ENCODE data around the gene SGCD.

The SGCD gene

GRCh38 chr5:156326718-156327259, at the start of gene SGCD:
Gene SGCD (plus strand): TSS chr5:156327164.
- DNase-seq (ENCODE audit: low spot score): peak; percentile 93

GRCh38 chr5:156277290-156277689, 49.7 kb upstream of the SGCD start:
- DNase-seq (ENCODE audit: low spot score): no peak

DNA sequence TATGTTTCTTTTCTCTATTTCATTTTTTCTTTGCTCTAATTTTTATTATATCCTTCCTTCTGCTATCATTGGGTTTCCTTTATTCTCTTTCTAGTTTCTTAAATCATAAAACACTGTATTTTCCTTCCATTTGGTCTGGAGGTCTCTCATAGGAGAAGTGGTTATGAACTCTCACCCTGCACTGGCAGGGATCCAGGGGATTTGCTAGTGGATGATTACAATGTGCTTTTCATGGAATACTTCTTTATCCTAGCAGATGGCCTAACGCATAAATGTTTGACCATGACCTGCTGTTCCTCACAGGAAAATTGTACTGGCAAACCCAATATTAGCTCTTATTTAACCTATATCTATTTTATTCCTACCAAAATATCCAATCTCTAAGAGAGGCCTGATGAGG, 31.5 kb upstream of the SGCD start:
- DNase-seq (ENCODE audit: low spot score): no peak

DNA sequence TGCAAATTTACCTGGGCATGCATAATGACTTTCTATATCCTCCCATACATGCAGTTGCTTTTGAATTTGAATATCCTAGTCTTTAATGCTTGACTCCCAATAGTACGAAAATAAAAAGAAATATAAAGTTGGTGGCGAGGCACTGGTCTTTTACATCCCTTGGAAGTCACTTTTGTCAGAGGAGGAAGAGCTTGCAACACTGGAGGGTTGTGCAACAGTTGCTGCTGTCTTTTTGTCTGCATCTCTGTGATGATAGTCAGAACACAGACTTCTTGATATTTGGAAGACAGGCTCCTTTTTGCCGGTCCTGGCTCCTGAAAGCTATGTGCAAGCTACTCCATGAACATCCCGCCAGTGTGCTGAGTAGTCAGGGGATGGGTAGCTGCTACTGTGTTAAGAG, 16.8 kb upstream of the SGCD start:
- DNase-seq (ENCODE audit: low spot score): no peak

DNA sequence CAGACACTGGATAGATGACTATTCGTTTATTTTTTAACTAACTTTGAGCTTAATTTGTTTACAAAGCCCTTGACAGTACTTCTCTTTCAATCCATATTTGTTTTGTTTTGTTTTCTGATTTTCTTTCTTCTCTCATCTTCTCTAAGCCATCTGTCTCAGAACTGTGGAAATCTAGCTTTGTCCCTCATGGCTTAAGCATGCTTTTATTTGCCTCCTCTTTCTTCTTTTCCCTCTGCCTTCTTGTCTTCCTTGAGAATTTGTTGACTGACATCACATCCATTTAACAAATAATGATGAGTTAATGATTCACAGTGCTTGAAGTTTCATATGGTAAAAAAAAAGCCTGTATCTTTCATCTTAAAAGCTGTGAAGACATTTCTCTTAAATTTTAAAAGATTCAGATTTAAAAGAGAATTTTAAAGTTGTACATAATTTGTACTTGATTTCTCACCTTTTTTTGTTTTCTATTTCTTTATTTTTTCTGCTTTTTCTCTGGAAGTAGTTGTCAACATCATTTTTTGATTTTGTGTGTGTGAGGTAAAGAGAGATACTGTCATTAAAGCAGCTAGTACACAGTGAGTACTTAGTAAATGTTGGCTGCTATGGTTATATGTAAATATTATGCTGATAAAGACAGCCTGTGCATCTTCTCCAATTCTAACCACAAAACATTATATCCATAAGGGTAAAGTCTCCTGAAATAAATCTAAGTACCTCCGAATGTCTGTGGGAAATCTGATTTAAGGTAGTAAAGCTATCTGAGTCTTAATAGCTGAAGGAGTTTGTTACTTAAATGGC, 13.9 kb upstream of the SGCD start:
- DNase-seq (ENCODE audit: low spot score): no peak

DNA sequence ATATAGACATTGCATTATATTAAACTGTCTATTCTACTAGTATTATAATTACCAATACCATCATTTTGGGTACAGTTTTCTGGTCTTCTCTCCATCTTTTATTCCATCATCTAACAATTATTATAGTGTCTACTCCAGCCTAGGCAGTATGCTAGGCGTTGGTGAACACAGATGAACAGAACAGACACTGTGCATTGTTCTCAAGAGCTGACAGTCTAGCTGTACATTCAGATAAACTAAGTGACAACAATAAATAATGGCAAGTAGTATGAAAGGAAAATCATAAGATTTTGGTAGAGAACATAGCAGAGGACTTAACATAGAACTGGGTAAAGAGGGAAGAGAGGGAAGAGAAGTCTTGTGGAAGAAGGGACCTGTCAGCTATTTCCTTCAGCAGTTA, 12.5 kb upstream of the SGCD start:
- no peak for DNase-seq (ENCODE audit: low spot score)

DNA sequence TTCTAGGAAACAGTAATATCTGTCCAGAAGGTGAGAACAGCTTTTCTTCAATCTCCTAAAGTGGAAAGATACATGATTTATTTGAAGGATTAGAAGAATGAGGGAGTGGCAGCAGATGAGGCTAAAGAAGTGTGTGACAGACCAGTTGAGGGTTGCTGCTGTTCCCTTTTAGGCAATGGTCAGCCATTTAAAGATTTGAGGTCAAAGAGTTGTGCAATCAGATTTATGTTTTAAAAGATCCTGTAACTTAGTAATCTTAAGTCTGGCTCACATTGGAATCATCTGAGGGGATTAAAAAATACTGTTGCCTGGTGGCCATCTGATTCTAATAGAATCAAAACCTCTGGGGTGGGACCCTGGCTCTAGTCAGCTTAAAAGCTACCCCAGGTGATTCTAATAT, 4.3 kb upstream of the SGCD start:
- no peak for DNase-seq (ENCODE audit: low spot score)

- peak; percentile 17 for DNase-seq (ENCODE audit: low spot score)
These were observed 332 bp downstream of the SGCD start for GRCh38 chr5:156327296-156327695.

GRCh38 chr5:156328161-156328560, 1.2 kb downstream of the SGCD start:
- peak; percentile 25 for DNase-seq (ENCODE audit: low spot score)

DNA sequence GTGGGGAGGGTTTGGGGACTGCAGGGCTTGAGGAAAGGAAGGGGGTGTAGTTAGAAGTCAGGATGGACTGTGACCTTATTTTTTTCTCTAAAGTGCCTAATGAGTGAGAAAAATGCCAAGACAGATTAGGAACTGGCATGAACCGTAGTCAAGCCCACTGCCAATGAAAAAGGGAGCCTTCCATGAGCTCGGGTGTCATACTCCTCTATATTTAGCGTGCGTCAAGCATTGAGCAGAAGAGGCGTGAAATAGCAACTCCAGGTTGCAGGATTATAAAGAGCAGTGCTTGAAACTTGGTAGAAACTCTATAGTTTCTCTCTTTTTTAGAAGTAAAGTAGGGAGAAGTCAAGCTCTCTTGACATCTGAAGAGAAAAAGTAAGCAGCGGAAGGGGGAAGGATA, 1.8 kb downstream of the SGCD start:
- peak; percentile 10 for DNase-seq (ENCODE audit: low spot score)

DNA sequence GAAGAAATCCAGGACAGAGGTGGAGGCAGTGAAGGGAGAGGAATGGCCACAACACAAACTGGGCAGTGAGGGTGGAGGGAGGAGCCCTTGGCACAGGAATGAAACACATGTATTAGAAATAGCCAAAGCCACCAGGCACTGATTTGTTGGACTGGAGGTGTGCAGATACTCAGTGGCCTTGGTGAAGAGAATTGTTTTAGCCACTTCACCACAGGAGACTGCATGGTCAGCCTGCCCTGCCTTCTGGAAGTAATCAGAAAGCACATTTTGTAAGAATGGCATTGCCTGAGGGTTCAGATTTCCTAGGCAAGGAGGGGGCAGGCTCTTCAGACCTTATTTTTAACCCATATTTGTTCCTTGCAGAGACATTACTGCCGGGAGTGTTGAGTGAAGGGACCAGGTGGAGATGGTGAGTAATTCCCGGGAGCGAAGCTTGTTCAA, 2.2 kb downstream of the SGCD start:
- DNase-seq (ENCODE audit: low spot score): peak; percentile 13

- DNase-seq (ENCODE audit: low spot score): peak; percentile 18
These were observed 3.3 kb downstream of the SGCD start for GRCh38 chr5:156330141-156330870.

GRCh38 chr5:156331181-156331580, 4.2 kb downstream of the SGCD start:
- no peak for DNase-seq (ENCODE audit: low spot score)

DNA sequence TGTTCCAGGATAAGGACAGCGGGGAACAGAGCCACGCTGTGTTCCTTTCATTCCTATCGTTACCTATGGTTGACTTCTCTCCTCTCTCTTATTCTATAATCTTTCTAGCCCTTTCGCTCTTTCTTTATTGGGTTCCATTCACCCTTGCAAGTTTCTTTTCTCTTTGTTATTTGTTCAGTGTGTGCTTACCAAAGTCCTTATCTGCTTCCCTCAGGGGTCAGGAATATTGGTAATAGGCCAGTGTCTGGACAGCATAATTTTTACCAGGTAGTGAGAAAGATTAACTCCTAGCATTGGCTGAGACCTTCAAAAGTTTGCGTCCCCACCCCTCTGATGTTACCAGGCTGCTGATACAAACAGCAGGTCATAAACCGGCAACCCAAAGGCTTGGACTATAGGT, 4.9 kb downstream of the SGCD start:
- DNase-seq (ENCODE audit: low spot score): no peak

DNA sequence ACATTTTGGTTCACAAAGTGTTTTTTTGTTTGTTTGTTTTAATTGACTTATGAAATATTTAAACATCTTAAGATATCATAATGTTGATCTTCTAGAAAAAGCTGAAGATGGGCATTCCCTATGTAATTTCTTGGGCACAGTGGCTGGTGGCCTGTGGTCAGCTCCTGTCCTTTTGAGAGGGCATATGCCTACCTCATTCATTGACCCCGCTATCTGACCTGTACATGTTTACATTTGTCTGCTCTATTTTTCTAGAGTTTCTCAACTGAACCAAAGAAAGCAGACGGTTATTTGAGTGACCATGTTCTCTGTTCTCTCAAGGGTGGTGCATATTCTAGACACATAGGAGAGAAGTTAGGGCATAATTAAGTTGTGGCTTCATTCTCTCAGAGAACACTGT, 5.3 kb downstream of the SGCD start:
- DNase-seq (ENCODE audit: low spot score): no peak

GRCh38 chr5:156339139-156339841, 12.3 kb downstream of the SGCD start:
- DNase-seq (ENCODE audit: low spot score): no peak

GRCh38 chr5:156340893-156341292, 13.9 kb downstream of the SGCD start:
- peak; percentile 12 for DNase-seq (ENCODE audit: low spot score)

GRCh38 chr5:156350256-156350655, 23.3 kb downstream of the SGCD start:
- no peak for DNase-seq (ENCODE audit: low spot score)

GRCh38 chr5:156351423-156351822, 24.5 kb downstream of the SGCD start:
- DNase-seq (ENCODE audit: low spot score): no peak

DNA sequence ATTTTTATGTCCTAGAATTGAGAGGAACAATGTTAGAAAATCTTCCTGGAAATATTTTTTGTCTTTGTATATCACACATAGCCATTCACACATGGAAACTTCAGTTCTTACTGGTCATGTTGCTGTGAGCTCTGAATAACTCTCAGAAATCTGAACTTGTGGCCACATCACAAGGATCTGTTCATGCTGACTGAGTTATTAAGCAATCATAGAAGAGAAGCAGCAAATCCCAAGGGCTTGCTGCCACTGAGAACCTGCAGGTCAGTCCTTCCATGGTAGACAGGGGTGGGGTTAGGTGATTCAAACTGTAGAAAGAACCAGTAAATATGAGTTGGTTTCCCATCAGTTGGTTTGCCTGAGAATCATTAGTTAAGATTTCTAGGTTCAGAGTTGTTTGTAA, 27.6 kb downstream of the SGCD start:
- DNase-seq (ENCODE audit: low spot score): no peak

GRCh38 chr5:156356238-156356637, 29.3 kb downstream of the SGCD start:
- no peak for DNase-seq (ENCODE audit: low spot score)

GRCh38 chr5:156359476-156359875, 32.5 kb downstream of the SGCD start:
- peak; percentile 81 for DNase-seq (ENCODE audit: low spot score)

Measured in AG20443 (cell line).